Measurements from ENCODE around the gene KLHDC7A. TPM values are rescaled to one million over a fixed set of nuclear protein-coding genes. Genes with fewer than 3 reads are reported as not detected.

KLHDC7A gene
- total and polyA plus RNA-seq, 4 donors, result 1.0 to 4.9 (median 1.6) TPM

DNA sequence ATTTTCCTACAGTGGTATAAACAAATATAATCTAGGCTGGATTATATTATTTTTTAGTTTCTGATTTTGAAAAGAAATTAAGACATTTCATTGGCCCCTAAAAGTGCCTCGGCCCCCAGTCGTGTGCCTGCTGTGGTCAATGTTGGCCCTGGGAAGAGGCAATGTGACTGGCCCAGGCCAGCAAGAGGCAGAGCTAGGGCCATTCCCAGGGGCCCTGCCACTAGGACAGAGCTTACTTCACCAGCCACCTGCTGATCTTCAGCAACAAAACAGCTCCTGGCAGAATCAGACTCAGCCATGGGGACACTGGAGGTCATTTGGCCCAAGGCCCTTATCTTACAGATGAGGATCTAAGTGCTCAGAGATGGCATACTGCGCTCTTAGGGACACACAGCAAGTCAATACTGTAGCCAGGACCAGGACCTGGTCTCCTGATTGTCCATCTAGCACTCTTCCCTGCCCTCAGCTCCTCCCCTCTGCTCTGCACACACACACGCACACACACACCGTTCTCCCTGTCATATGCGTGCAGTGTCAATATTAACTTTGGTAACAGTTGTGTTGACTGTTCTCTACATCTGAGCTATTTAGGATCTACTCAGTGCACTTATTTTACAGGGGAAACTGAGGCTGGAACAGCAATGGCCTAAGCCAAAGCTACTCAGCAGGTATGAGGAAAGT is 16.6 kb upstream of the KLHDC7A start:
- peak in 2 of 3 donors; percentile 7 to 21 for DNase-seq
- Histone ChIP-seq H3K9me3 (ENCODE audit: control insufficient read depth in 4 of 4, insufficient read depth in 3 of 4, low read length in 3 of 4) (no peaks in the 10 kb centered on the region), H3K4me3 (no peak overlapping the region), H3K4me1 (ENCODE audit: control insufficient read depth in 5 of 5, insufficient read depth in 5 of 5, low read length in 5 of 5) (peaks cover 0 to 2% (median 0%) of the 10 kb centered on the region in 5 donors), H3K9ac (ENCODE audit: insufficient read depth in 1 of 2, low read length in 2 of 2) (no peak overlapping the region), H3K27me3 (ENCODE audit: control insufficient read depth in 3 of 3, insufficient read depth in 3 of 3, low read length in 2 of 3) (peaks cover 0 to 6% (median 5%) of the 10 kb centered on the region in 3 donors), H3K36me3 (ENCODE audit: control insufficient read depth in 4 of 4, insufficient read depth in 4 of 4, low read length in 4 of 4) (no peaks in the 10 kb centered on the region), H3K27ac (ENCODE audit: low read depth in 1 of 2, low read length in 1 of 2) (no peak overlapping the region)
- WGBS, 2 donors, result 80 to 84% methylated on average over 6 of the region's 6 CpGs
- TF ChIP-seq CTCF (IDR thresholded peaks at IDR 0.05; ENCODE audit: control extremely low read depth, extremely low read depth), result no peak
- no peak for ATAC-seq (ENCODE audit: insufficient read depth, low FRiP score)

- no peak for ATAC-seq (ENCODE audit: insufficient read depth, low FRiP score)
- no peak for TF ChIP-seq CTCF (IDR thresholded peaks at IDR 0.05; ENCODE audit: control extremely low read depth, extremely low read depth)
Measured at GRCh38 chr1:18464665-18465050, 16.1 kb upstream of the KLHDC7A start.

DNA sequence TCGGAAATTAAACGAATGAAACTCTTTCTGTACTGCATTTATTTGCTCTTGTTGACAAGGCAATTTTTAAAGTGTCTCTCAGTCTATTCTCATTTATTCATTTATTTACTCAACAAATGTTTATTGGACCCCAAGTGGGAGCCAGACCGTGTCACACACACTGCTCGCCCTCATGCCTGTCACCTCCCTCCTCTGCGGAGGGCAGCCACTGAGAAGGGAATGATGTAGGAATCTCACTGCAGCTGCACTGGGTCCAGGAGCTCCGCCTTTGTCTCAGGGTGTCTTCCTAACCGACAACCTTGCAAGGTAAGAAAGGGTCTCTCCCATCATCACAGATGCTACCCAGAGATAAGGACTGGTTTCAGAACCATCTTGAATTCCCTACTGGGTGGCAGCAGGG is 14.1 kb upstream of the KLHDC7A start:
- Histone ChIP-seq H3K9me3 (ENCODE audit: control insufficient read depth in 4 of 4, insufficient read depth in 3 of 4, low read length in 3 of 4) (no peaks in the 10 kb centered on the region), H3K27ac (ENCODE audit: low read depth in 1 of 2, low read length in 1 of 2) (no peak overlapping the region), H3K27me3 (ENCODE audit: control insufficient read depth in 3 of 3, insufficient read depth in 3 of 3, low read length in 2 of 3) (no peaks in the 10 kb centered on the region), H3K4me3 (no peak overlapping the region), H3K9ac (ENCODE audit: insufficient read depth in 1 of 2, low read length in 2 of 2) (no peak overlapping the region), H3K36me3 (ENCODE audit: control insufficient read depth in 4 of 4, insufficient read depth in 4 of 4, low read length in 4 of 4) (no peaks in the 10 kb centered on the region), H3K4me1 (ENCODE audit: control insufficient read depth in 5 of 5, insufficient read depth in 5 of 5, low read length in 5 of 5) (peaks cover 0 to 2% (median 0%) of the 10 kb centered on the region in 5 donors)
- no peak for ATAC-seq (ENCODE audit: insufficient read depth, low FRiP score)
- no peak for DNase-seq
- no peak for TF ChIP-seq CTCF (IDR thresholded peaks at IDR 0.05; ENCODE audit: control extremely low read depth, extremely low read depth)
- WGBS, 2 donors, result 73 to 79% methylated on average over 7 of the region's 7 CpGs

More at GRCh38 chr1:18464665-18465050, 16.1 kb upstream of the KLHDC7A start:
- WGBS, 2 donors, result 63 to 74% methylated on average over 8 of the region's 8 CpGs
- no peak overlapping the region for H3K9ac ChIP-seq (ENCODE audit: insufficient read depth in 1 of 2, low read length in 2 of 2)
- H3K27me3 ChIP-seq (ENCODE audit: control insufficient read depth in 3 of 3, insufficient read depth in 3 of 3, low read length in 2 of 3), result peaks cover 0 to 5% (median 4%) of the 10 kb centered on the region in 3 donors
- DNase-seq, result peak in 2 of 3 donors; percentile 6 to 54
- no peak overlapping the region for H3K27ac ChIP-seq (ENCODE audit: low read depth in 1 of 2, low read length in 1 of 2)
- no peaks in the 10 kb centered on the region for H3K36me3 ChIP-seq (ENCODE audit: control insufficient read depth in 4 of 4, insufficient read depth in 4 of 4, low read length in 4 of 4)
- no peaks in the 10 kb centered on the region for H3K9me3 ChIP-seq (ENCODE audit: control insufficient read depth in 4 of 4, insufficient read depth in 3 of 4, low read length in 3 of 4)
- H3K4me1 ChIP-seq (ENCODE audit: control insufficient read depth in 5 of 5, insufficient read depth in 5 of 5, low read length in 5 of 5), result peaks cover 0 to 2% (median 0%) of the 10 kb centered on the region in 5 donors
- no peak overlapping the region for H3K4me3 ChIP-seq

Data from lung (tissue), 12 donors.